Measurements from ENCODE around the gene SLC25A53. TPM values are rescaled to one million over a fixed set of nuclear protein-coding genes. Genes with fewer than 3 reads are reported as not detected.

SLC25A53 gene
- total and polyA plus RNA-seq, 2 experiments from 2014 or later = 2.2 to 3.7 TPM

DNA sequence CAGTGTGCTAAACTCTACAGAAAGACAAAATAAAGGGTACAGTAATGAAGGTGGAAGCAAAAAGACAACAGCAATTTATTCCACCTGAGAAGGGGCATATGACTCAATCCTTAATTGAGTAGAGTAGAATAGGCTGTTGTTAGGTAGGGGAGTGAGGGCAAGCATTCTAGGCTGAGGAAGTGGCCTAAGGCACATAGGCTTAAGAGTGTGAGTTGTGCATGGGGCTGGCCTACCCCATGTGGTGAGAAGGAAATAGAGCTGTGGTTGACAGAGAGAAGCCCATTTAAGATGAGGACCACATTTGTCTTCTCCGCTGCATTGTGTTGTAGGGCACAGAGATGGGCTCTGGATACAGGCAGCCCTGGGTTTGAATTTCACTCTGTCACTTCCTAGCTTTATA, 47.9 kb downstream of the SLC25A53 start (continued):
- TF ChIP-seq ZNF462 (CRISPR knock-in tag; IDR thresholded peaks at IDR 0.05) (no peak), CTCF (conservative IDR thresholded peaks at IDR 0.05; ENCODE audit: low read depth in 2 of 2) (no peak), STAT1 (IDR thresholded peaks at IDR 0.05; ENCODE audit: unreplicated experiment) (no peak), EZH2phosphoT487 (IDR thresholded peaks at IDR 0.05; ENCODE audit: unreplicated experiment) (no peak), NANOG (IDR thresholded peaks at IDR 0.05; ENCODE audit: borderline replicate concordance) (no peak)

DNA sequence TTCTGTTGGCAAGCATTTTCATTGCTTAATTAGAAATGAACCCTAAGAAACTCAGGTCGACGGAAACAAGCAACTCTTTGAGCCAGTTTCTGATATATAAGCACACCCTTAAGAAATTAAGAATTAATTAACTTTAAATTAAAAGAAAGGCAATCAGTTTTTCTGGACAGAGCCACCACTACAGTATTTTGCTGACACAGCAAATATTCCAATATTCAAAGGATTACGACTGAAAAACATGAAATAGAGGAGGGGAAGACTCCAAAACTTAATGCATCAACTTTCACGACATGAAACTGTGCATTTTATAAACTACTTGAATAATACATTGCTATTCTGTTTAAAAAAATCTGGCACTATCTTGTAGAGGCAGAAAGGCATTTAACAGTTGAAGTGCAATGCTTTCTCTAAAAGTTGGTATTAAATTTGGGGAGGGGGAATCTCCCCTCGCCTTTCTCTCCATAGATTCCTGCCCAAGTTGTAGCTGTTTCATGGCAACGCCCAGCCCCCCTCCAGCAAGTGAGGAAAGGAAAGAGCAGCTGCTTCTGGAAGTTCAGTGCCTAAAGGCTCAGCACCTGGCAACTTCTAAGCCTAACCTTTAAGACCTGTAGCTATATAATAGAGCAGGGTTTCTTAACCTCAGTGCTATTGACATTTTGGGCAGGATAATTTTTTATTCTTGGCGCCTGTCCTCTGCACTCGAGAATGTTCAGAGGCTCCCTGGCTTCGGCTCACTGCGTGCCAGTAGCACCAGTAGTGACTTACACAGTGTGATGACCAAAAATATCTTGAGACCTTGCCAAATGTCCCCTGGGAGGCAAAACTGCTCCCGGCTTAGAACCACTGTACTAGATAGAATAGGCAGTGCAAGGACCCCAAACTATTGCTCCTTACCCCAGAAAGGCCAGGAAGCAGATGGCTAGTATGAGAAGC, 51.2 kb downstream of the SLC25A53 start:
- H3K27ac ChIP-seq (ENCODE audit: low read depth) = no peak overlapping the region
- H3K27me3 Mint-ChIP-seq (ENCODE audit: insufficient read depth, low read depth, poor library complexity) = no peaks in the 10 kb centered on the region
- TF ChIP-seq REST (IDR thresholded peaks at IDR 0.05; ENCODE audit: unreplicated experiment) (no peak), ETS1 (IDR thresholded peaks at IDR 0.05) (no peak), STAT1 (IDR thresholded peaks at IDR 0.05; ENCODE audit: unreplicated experiment) (no peak), ZNF114 (CRISPR knock-in tag; IDR thresholded peaks at IDR 0.05) (no peak)

More for the DNA sequence above, 51.2 kb downstream of the SLC25A53 start:
- ATAC-seq (no peak), DNase-seq (ENCODE audit: low spot score) (no peak)
- Histone ChIP-seq H3K79me2 (replicated peaks; ENCODE audit: insufficient read depth) (no peaks in the 10 kb centered on the region), H3K4me3 (no peak overlapping the region), H2AFZ (no peak overlapping the region), H3K9me2 (ENCODE audit: insufficient read depth) (no peaks in the 10 kb centered on the region), H3K4me2 (no peak overlapping the region), H3K36me3 (ENCODE audit: insufficient read depth) (no peaks in the 10 kb centered on the region), H3F3A (replicated peaks; ENCODE audit: low read depth) (no peaks in the 10 kb centered on the region), H3K27me3 (ENCODE audit: insufficient read depth) (no peaks in the 10 kb centered on the region), H3K4me1 (ENCODE audit: insufficient read depth) (no peaks in the 10 kb centered on the region), H4K20me1 (replicated peaks; ENCODE audit: insufficient read depth) (no peaks in the 10 kb centered on the region; the same call in 1 of the 2 replicates)
- H3K4me3 Mint-ChIP-seq = no peak overlapping the region
- H3K4me1 Mint-ChIP-seq = no peaks in the 10 kb centered on the region; the same call in 2 of the 3 replicates
- H3K9me3 Mint-ChIP-seq = no peaks in the 10 kb centered on the region
- H3K27ac Mint-ChIP-seq = no peak overlapping the region
- H3K36me3 Mint-ChIP-seq (ENCODE audit: low read depth) = no peaks in the 10 kb centered on the region; the same call in 2 of the 3 replicates
